NT2/D1 (cell line): ENCODE results near the gene ACSL4.
"Not testable (repeated sequence)": the region's sequence is repeated elsewhere in the genome, so short reads cannot be mapped to it uniquely, and the experiment has no call there.

Experiments
- DNase-seq: peaks from one replicate; pipeline ENCODE4 v3.0.0-alpha.2; 2011; ENCODE audit warnings: low read depth, low spot score
- H3K27me3 ChIP-seq: 2 replicates; pipeline ENCODE4 v1.6.0; 2011; ENCODE audit warnings: mild to moderate bottlenecking; ENCODE audit not compliant: insufficient read length, insufficient read depth
- H3K36me3 ChIP-seq: 2 replicates; pipeline ENCODE4 v1.6.1; 2011; ENCODE audit warnings: mild to moderate bottlenecking, low read length, mixed read lengths; ENCODE audit not compliant: insufficient read depth, insufficient read length
- H3K4me1 ChIP-seq: 2 replicates; pipeline ENCODE4 v1.5.1; 2011; ENCODE audit not compliant: insufficient read depth, insufficient read length
- H3K4me3 ChIP-seq: 2 replicates; pipeline ENCODE4 v1.5.1; 2011; ENCODE audit warnings: low read depth; ENCODE audit not compliant: insufficient read length
- H3K9ac ChIP-seq: 2 replicates; pipeline ENCODE4 v1.6.0; 2011; ENCODE audit warnings: low read depth; ENCODE audit not compliant: insufficient read length
- H3K9me3 ChIP-seq: 2 replicates; pipeline ENCODE4 v1.5.1; 2011; ENCODE audit warnings: mild to moderate bottlenecking, low read length; ENCODE audit not compliant: insufficient read depth
- SUZ12 ChIP-seq: IDR thresholded peaks from 2 replicates; pipeline ENCODE4 v1.6.1; 2011; ENCODE audit not compliant: insufficient read length, insufficient read depth; ENCODE audit errors: extremely low read depth
- YY1 ChIP-seq: IDR thresholded peaks from 2 replicates; pipeline ENCODE4 v1.6.1; 2011; ENCODE audit not compliant: insufficient read length, insufficient read depth
- ZNF274 ChIP-seq: IDR thresholded peaks from 2 replicates; pipeline ENCODE4 v1.6.1; 2011; ENCODE audit warnings: mild to moderate bottlenecking, low read depth, low read length

The ACSL4 gene

DNA sequence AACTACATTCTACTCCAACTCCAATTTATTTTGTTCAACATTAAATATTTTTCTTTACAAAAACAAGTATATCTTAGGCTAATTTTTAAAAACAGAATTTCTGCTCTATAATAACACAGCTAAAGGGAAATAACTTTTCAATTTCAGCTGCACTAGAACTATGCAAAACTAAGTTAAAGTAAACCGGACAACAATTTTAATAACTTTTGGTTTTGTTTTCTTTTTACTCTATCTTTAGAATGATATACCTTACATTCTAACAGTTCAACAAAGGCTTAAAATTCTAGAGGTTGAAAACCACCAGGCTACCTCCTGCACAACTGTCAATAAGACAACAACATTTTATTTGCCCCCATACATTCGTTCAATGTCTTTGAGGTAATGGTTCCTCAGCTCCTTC lies 89.4 kb downstream of the ACSL4 start:
- H3K4me3 ChIP-seq, result no peak overlapping the region

DNA sequence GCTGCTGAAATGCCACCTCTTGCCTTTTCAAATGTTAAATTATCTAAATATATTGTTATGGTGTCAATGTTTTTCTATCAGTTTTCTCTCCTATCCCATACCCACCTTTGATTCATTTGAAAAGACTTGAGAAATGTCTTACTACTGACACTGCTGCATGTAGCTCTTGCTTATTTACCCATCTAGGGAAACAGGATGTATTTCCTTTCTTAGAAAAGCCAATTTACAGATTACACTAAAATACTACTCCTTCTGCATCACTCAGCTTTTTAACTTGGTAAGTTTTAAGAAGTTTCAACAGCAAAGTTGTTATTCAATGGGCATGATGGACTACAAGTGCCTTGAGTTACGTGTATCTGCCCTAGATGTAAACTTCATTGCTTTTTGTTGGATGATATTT lies 94.9 kb downstream of the ACSL4 start:
- Histone ChIP-seq H3K36me3 (no peaks in the 10 kb centered on the region), H3K9ac (no peak overlapping the region), H3K27me3 (no peaks in the 10 kb centered on the region), H3K4me1 (no peaks in the 10 kb centered on the region), H3K4me3 (no peak overlapping the region), H3K9me3 (no peaks in the 10 kb centered on the region)
- TF ChIP-seq YY1, result no peak
- TF ChIP-seq SUZ12, result no peak
- no peak for TF ChIP-seq ZNF274
- no peak for DNase-seq

More for the DNA sequence above, 89.4 kb downstream of the ACSL4 start:
- no peaks in the 10 kb centered on the region for H3K9me3 ChIP-seq
- H3K27me3 ChIP-seq, result no peaks in the 10 kb centered on the region
- no peak overlapping the region for H3K9ac ChIP-seq
- TF ChIP-seq YY1 (no peak), ZNF274 (no peak), SUZ12 (no peak)
- H3K36me3 ChIP-seq, result peaks cover 3% of the 10 kb centered on the region
- DNase-seq, result no peak
- no peaks in the 10 kb centered on the region for H3K4me1 ChIP-seq

GRCh38 chrX:109637477-109637876 lies 95.6 kb downstream of the ACSL4 start:
- H3K9ac ChIP-seq, H3K9me3 ChIP-seq, H3K36me3 ChIP-seq, DNase-seq, H3K4me3 ChIP-seq, H3K27me3 ChIP-seq, H3K4me1 ChIP-seq: not testable (repeated sequence)

- no peaks in the 10 kb centered on the region for H3K27me3 ChIP-seq
- H3K36me3 ChIP-seq, result no peaks in the 10 kb centered on the region
- H3K9ac ChIP-seq, result no peak overlapping the region
- no peaks in the 10 kb centered on the region for H3K4me1 ChIP-seq
- H3K9me3 ChIP-seq, result no peaks in the 10 kb centered on the region
- H3K4me3 ChIP-seq, result no peak overlapping the region
- TF ChIP-seq YY1, result no peak
- no peak for TF ChIP-seq SUZ12
- no peak for TF ChIP-seq ZNF274
- DNase-seq, result peak; percentile 9
These were observed 97.9 kb downstream of the ACSL4 start for GRCh38 chrX:109635146-109635545.

DNA sequence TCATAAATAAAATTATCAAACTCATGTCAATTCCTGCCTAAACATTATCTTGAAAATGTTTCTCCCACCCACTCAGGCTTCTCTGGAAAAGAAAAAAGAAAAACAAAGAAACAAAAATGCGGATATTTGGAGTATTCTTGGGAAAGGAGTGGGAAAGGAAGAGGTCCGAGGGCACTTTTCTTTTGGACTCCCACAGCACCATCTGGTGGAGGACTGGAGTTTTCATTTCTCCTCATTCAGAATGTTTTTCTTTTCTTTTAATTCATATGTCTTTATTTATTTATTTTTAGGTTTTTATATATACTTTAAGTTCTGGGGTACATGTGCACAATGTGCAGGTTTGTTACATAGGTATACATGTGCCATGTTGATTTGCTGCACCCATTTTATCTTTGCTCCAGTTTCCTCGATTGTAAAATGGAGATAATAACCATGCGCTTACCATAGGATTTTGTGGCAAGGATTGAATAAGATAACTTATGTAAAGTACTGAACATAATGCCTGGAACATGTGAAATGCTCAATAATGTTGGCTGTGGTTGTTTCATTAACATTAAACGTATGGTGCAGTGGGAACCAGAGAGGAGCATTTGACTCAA lies 100.1 kb downstream of the ACSL4 start:
- no peaks in the 10 kb centered on the region for H3K27me3 ChIP-seq
- peak; percentile 16 for DNase-seq
- H3K4me1 ChIP-seq, result no peaks in the 10 kb centered on the region
- H3K36me3 ChIP-seq, result no peaks in the 10 kb centered on the region
- TF ChIP-seq ZNF274, result no peak
- no peak for TF ChIP-seq SUZ12
- TF ChIP-seq YY1, result no peak
- H3K4me3 ChIP-seq, result no peak overlapping the region
- no peaks in the 10 kb centered on the region for H3K9me3 ChIP-seq
- no peak overlapping the region for H3K9ac ChIP-seq

DNA sequence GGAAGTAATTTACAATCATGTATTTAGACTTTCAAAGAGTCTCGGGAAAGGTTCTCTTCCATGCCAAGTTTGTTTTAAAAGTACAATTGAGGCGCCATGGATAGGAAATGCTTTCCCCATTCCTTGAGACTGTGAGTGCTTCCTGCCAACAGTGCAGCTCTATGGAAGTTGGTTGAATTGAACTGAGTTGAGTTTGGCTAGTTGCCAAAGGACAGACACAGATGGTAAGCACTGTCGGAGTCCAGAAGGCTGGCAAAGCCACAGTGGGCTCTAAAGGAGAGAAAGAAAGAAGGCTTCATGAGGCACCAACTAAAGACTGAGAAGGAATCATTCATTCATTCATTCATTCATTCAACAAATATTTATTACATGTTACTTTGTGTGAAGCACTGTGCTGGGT lies 103.7 kb downstream of the ACSL4 start:
- Histone ChIP-seq H3K9me3 (no peaks in the 10 kb centered on the region), H3K36me3 (no peaks in the 10 kb centered on the region), H3K9ac (no peak overlapping the region), H3K4me3 (no peak overlapping the region), H3K27me3 (no peaks in the 10 kb centered on the region), H3K4me1 (peaks cover 2% of the 10 kb centered on the region)
- TF ChIP-seq ZNF274 (no peak), YY1 (no peak), SUZ12 (no peak)
- DNase-seq, result no peak

DNA sequence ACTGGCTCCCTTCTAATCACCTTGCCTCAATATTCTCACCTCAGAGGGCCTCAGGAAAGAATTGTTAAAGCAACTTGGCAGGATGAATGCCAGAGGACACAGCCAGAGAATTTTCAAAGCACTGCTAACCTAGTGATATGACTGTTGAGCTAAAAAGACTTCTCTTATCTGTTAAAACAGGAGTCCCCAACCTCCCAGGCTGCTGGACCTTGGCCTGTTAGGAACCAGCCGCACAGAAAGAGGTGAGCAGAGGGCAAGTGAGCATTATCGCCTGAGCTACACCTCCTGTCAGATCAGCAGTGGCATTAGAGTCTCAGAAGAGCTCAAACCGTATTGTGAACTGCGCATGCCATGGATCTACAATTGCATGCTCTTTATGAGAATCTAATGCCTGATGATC lies 106.4 kb downstream of the ACSL4 start:
- H3K27me3 ChIP-seq, result no peaks in the 10 kb centered on the region
- no peaks in the 10 kb centered on the region for H3K9me3 ChIP-seq
- H3K9ac ChIP-seq, result no peak overlapping the region
- no peaks in the 10 kb centered on the region for H3K36me3 ChIP-seq
- DNase-seq, result no peak
- peaks cover 4% of the 10 kb centered on the region for H3K4me1 ChIP-seq
- no peak overlapping the region for H3K4me3 ChIP-seq
- no peak for TF ChIP-seq SUZ12
- no peak for TF ChIP-seq ZNF274
- no peak for TF ChIP-seq YY1
